Coronary artery (tissue), 2 donors: ENCODE data around the gene RALGDS.

Source experiments
- DNase-seq: peaks from one replicate; pipeline ENCODE4 v3.0.0-alpha.2; 2017; ENCODE audit warnings: low spot score
- H3K27ac ChIP-seq, 2 donors: fragments of 200-600 bp; sonication (generic); one replicate each; pipeline ENCODE4 v1.5.1; 2016 to 2019
- H3K4me3 ChIP-seq: fragments of 200-600 bp; sonication (generic); 2 replicates; pipeline ENCODE4 v1.5.1; 2016; ENCODE audit warnings: mild to moderate bottlenecking, moderate library complexity
- TF ChIP-seq, protein P1 (sequence below): fragments of 200-600 bp; sonication (generic); IDR thresholded peaks from one replicate; pipeline ENCODE4 v1.5.1; 2019; ENCODE audit warnings: antibody characterized with exemption

The RALGDS gene

DNA sequence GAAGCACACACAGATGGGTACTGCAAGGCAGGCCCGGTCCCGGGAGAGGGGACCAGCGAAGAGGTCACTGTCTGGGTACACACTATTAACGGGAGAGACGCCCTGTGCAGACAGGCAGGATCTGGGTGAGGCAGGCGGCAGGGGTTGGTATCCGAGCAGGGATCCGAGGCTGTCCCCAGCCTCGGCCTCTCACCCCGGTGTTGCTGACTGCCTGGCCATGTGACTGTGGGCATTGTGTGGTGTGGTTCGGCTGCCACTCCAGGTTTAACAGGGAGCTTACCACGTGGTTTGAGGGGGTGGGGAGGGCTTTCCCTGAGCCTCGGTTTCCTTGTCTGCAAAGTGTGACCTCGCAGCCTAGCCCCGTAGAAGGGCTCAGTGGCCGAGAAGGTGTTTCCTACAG lies 11.1 kb upstream of the RALGDS start:
- DNase-seq: no peak
- Histone ChIP-seq H3K27ac (peak overlapping the region in 1 of 2 donors; percentile 53), H3K4me3 (no peak overlapping the region)
- TF ChIP-seq, protein P1, sequence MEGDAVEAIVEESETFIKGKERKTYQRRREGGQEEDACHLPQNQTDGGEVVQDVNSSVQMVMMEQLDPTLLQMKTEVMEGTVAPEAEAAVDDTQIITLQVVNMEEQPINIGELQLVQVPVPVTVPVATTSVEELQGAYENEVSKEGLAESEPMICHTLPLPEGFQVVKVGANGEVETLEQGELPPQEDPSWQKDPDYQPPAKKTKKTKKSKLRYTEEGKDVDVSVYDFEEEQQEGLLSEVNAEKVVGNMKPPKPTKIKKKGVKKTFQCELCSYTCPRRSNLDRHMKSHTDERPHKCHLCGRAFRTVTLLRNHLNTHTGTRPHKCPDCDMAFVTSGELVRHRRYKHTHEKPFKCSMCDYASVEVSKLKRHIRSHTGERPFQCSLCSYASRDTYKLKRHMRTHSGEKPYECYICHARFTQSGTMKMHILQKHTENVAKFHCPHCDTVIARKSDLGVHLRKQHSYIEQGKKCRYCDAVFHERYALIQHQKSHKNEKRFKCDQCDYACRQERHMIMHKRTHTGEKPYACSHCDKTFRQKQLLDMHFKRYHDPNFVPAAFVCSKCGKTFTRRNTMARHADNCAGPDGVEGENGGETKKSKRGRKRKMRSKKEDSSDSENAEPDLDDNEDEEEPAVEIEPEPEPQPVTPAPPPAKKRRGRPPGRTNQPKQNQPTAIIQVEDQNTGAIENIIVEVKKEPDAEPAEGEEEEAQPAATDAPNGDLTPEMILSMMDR: no peak

DNA sequence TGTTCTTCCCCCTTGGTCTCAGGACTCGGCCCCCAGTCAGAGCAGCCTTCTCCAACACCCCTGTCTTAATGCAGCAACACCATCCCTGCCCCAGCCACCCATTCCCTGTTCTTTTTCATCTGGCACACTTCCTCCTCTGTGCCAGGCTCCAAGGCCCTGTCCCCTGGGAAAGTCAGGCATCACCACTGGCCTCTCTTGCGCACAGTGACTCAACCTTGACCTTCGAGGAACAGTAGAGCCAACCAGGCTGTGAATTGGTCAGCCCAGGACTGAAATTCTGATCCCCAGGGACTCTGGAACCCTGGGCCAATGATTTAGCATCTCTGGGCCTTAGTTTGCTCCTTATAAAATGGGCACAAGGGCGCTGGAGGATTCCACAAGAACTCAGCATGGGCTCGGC lies 10.5 kb upstream of the RALGDS start:
- TF ChIP-seq, protein P1: no peak
- DNase-seq: no peak
- H3K27ac ChIP-seq: peak overlapping the region in 1 of 2 donors; percentile 53
- H3K4me3 ChIP-seq: no peak overlapping the region

DNA sequence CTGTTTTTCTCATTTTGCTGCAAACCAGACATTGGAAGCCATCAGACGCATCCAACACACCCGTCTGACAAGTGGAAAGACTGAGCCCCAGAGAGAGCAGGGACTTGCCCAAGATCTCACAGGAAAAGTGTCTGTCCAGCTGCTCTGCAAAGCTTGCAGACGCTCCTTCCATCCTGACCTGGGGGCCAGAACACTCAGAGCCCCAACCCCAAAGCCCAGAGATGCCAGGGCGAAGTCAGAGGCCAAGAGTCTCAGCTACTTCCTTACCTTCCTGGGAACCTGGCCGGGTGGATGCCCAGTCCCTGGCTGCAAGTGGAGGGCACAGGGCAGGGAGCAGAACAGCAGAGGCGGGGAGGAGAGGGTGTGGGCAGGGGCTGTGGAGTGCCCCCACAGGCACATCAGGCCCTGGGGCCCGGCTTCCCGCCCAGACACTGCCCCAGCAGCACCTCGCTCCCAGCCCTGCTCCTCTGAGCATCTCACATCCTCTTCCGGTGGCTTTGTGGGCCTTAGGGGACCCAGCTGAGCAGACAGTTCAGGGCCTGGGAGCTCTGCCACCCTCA lies 9.7 kb upstream of the RALGDS start:
- TF ChIP-seq, protein P1: no peak
- Histone ChIP-seq H3K4me3 (no peak overlapping the region), H3K27ac (peak overlapping the region in 1 of 2 donors; percentile 53)
- DNase-seq: no peak

DNA sequence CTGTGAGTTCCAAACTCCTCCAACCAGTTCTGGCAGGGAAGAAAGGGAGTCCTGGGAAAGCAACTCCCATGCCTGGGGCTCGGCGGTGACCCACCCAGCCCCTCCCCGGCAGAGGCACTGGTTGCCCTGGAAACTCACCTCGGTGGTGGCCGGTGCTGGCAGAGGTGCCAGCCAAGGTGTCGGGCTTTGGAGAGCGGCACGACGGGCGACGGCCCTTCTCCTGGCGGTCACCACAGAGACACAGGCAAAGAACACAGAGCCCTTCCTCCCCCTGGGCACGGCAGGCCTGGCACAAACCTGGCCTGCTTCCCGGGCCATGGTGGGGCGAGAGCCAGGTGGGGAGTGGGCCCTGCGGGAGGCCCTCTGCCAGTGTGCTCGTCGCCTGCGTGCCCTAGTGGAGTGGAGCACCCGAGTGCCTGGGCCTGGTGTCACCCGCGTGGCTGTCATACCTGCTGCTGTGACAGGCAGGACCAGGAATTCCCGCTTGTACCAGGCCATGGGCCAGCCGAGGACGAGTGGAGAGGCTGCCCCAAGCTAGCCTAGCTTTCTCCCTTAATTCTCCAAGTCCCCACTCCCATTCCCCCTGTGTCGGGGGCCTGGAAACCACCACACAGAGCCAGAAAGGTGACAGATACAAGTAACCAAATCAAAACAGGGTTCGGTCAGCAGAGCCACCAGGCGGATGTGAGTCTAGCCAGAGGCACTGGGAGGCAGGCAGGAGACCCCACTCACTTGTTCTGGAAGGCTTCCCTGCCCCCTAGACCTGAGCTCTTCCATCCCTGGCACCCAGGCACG lies 8.2 kb upstream of the RALGDS start:
- Histone ChIP-seq H3K4me3 (no peak overlapping the region), H3K27ac (no peak overlapping the region)
- TF ChIP-seq, protein P1: no peak
- DNase-seq: no peak

DNA sequence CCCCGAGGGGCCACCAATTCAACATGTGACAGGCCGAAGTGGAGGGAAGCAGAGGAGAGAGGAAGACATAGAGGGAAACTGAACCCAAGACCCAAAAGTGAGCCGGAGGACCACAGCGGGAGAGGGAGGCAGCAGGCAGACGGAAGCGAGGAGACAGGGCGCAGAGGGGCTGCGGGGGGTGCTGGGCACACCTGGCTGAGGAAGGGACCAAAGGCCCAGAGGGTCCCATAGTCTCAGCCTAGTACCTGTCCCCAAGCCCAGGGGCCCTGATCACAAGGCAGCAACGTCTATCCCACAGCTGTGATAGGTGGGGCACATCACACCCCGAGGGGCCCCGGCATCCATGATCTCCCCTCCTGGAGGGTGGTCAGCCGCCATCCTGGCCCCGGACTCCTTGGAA lies 7.1 kb upstream of the RALGDS start:
- no peak for DNase-seq
- TF ChIP-seq, protein P1: no peak
- no peak overlapping the region for H3K27ac ChIP-seq
- H3K4me3 ChIP-seq: no peak overlapping the region

DNA sequence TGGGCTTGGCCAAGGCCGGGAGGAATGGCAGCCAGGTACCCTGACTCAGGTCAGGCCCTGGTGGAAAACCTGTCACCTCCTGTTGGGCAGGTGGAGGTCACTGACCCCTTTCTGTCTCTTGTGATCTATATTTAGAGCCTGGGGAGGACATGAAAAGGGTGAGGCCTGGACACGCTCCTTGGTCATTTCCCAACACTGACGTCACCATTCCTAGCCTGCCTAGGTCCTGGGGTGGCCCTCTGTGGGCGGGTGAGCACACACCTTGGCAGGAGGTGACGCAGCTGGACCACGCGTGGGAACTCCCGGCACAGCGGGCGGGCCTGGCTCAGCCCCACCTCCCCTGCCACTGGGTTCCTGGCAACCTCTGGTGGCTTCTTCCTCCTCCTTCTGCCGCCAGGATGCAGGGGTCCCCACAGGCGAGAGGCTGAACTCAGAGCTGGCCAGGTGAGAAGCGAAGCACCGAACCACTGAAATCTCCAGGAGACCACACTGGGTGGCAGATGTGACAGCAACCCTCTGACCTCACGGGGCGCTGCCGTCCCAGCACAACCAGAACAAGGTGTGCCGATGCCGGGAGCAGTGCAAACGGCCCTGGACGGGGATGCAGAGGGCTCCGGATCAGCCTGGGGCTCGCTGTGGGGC lies 6.4 kb upstream of the RALGDS start:
- H3K4me3 ChIP-seq: no peak overlapping the region
- peak overlapping the region in 1 of 2 donors; percentile 73 for H3K27ac ChIP-seq
- no peak for DNase-seq
- TF ChIP-seq, protein P1: no peak
